Stomach smooth muscle (tissue), 2 donors: ENCODE results near the gene CD47.

ENCODE experiments used
- H3K27ac ChIP-seq: one replicate; pipeline ENCODE4 v1.7.0; 2013; ENCODE audit warnings: mild to moderate bottlenecking, low read length, inconsistent platforms
- H3K27me3 ChIP-seq, 2 donors: one replicate each; pipeline ENCODE4 v1.7.0; 2013; ENCODE audit warnings: low read length in 2 of 2; ENCODE audit not compliant: insufficient read depth in 2 of 2, control insufficient read depth in 1 of 2
- H3K36me3 ChIP-seq, 2 donors: one replicate each; pipeline ENCODE4 v1.7.0; 2013; ENCODE audit warnings: low read length in 2 of 2; ENCODE audit not compliant: control insufficient read depth in 2 of 2, insufficient read depth in 2 of 2
- H3K4me1 ChIP-seq: one replicate; pipeline ENCODE4 v1.7.0; 2013; ENCODE audit warnings: low read length; ENCODE audit not compliant: control insufficient read depth, insufficient read depth
- H3K4me3 ChIP-seq, 2 donors: one replicate each; pipeline ENCODE4 v1.7.0; 2013; ENCODE audit warnings: low read length in 2 of 2
- H3K9ac ChIP-seq, 2 donors: one replicate each; pipeline ENCODE4 v1.7.0; 2013; ENCODE audit warnings: low read length in 2 of 2, mild to moderate bottlenecking in 1 of 2
- H3K9me3 ChIP-seq, 2 donors: one replicate each; pipeline ENCODE4 v1.7.0; 2013; ENCODE audit warnings: low read length in 2 of 2; ENCODE audit not compliant: control insufficient read depth in 2 of 2
- donor health status: healthy.
- donor health status: Pancreatic carcinoma.

CD47 gene

DNA sequence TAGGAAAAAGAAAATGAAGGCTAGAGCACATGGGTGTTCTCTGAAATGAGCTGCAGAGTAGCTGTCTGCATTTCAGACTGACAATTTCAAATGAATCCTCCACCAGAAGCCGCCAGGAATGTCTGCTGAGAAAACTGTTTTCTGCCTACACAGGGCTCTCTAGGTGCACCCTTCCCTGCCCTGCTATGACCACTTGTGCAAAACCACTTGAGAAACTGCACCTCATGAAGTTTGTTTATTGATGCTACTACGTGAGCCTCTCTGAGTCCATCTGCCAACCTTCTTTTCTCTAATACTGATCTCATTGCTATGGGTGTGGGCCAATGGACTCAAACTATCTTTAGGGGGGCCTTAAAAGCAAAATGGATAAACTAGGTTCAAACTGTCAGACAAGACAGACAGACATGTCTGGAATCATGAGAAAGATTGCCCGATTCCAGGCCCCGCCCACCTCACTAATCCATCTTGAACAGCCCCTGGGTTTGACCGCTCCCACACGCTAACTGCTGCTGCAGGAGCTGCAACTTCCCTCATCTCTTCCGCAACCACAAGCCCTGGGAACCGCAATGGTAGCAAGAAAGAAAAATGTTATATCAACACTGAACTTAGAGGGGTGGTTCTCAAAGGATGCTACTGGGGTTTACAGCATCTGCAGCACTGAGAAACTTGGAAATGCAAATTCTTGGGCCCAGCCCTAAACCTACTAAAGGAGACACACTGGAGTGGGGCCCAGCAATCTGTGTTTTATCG is 9.0 kb upstream of the CD47 start:
- Histone ChIP-seq H3K27ac (no peak overlapping the region), H3K27me3 (no peaks in the 10 kb centered on the region), H3K4me3 (no peak overlapping the region), H3K4me1 (no peaks in the 10 kb centered on the region), H3K9me3 (no peaks in the 10 kb centered on the region), H3K36me3 (no peaks in the 10 kb centered on the region), H3K9ac (no peak overlapping the region)

GRCh38 chr3:108099244-108099643 is 8.4 kb upstream of the CD47 start:
- H3K27ac ChIP-seq: no peak overlapping the region
- H3K9me3 ChIP-seq: no peaks in the 10 kb centered on the region
- H3K9ac ChIP-seq: no peak overlapping the region
- H3K4me3 ChIP-seq: no peak overlapping the region
- no peaks in the 10 kb centered on the region for H3K4me1 ChIP-seq
- H3K27me3 ChIP-seq: no peaks in the 10 kb centered on the region
- H3K36me3 ChIP-seq: no peaks in the 10 kb centered on the region

GRCh38 chr3:108098003-108098370 is 7.2 kb upstream of the CD47 start:
- no peak overlapping the region for H3K9ac ChIP-seq
- H3K27ac ChIP-seq: no peak overlapping the region
- H3K36me3 ChIP-seq: no peaks in the 10 kb centered on the region
- H3K27me3 ChIP-seq: no peaks in the 10 kb centered on the region
- no peaks in the 10 kb centered on the region for H3K9me3 ChIP-seq
- no peak overlapping the region for H3K4me3 ChIP-seq
- H3K4me1 ChIP-seq: no peaks in the 10 kb centered on the region

GRCh38 chr3:108097322-108098002 is 6.6 kb upstream of the CD47 start:
- Histone ChIP-seq H3K27ac (no peak overlapping the region), H3K9me3 (no peaks in the 10 kb centered on the region), H3K4me3 (no peak overlapping the region), H3K36me3 (no peaks in the 10 kb centered on the region), H3K4me1 (no peaks in the 10 kb centered on the region), H3K27me3 (no peaks in the 10 kb centered on the region), H3K9ac (no peak overlapping the region)

DNA sequence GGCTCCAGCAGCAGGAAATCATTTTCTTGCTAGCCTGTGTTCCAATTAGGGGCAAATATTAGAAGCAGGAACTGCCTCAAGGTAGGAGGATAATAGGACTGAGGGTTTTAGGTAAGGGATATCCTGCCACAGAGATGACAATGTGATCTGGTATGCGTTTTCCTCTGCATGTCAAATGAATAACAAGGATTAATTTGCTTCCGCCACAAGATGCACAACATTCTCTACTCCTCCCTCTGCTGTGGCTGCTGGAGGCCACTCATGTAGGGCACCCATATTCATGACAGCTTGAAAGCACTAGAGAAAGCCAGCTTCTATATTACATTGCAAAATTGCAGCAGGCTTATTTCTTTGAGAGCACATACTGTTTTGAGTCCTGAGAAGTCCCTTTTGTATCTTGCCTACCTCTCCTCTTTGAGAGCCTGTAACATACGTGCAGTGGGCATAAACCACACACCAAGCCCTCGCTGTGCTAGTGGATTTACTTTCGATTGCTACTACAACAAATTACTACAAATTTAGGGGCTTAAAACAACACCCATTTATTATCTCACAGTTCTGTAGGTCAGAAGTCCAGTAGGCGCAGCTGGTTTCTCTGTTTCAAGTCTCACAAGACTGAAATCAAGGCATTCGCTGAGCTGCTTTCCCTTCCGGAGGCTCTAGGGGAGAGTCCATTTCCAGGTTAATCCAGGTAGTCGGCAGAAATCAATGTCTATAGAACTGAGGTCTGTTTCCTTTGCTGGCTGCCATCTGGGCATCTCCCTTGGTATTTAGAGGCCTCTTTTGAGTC is 5.9 kb upstream of the CD47 start:
- Histone ChIP-seq H3K4me1 (no peaks in the 10 kb centered on the region), H3K4me3 (no peak overlapping the region), H3K9me3 (no peaks in the 10 kb centered on the region), H3K9ac (no peak overlapping the region), H3K36me3 (no peaks in the 10 kb centered on the region), H3K27ac (no peak overlapping the region), H3K27me3 (no peaks in the 10 kb centered on the region)

- no peak overlapping the region for H3K4me3 ChIP-seq
- no peak overlapping the region for H3K27ac ChIP-seq
- H3K9me3 ChIP-seq: no peaks in the 10 kb centered on the region
- no peaks in the 10 kb centered on the region for H3K36me3 ChIP-seq
- no peak overlapping the region for H3K9ac ChIP-seq
- no peaks in the 10 kb centered on the region for H3K27me3 ChIP-seq
- H3K4me1 ChIP-seq: no peaks in the 10 kb centered on the region
Measured at GRCh38 chr3:108093616-108094015, 2.8 kb upstream of the CD47 start.

- H3K4me3 ChIP-seq: no peak overlapping the region
- no peaks in the 10 kb centered on the region for H3K9me3 ChIP-seq
- H3K27me3 ChIP-seq: no peaks in the 10 kb centered on the region
- H3K36me3 ChIP-seq: no peaks in the 10 kb centered on the region
- no peak overlapping the region for H3K27ac ChIP-seq
- H3K9ac ChIP-seq: no peak overlapping the region
- no peaks in the 10 kb centered on the region for H3K4me1 ChIP-seq
Measured at GRCh38 chr3:108093021-108093420, 2.2 kb upstream of the CD47 start.

DNA sequence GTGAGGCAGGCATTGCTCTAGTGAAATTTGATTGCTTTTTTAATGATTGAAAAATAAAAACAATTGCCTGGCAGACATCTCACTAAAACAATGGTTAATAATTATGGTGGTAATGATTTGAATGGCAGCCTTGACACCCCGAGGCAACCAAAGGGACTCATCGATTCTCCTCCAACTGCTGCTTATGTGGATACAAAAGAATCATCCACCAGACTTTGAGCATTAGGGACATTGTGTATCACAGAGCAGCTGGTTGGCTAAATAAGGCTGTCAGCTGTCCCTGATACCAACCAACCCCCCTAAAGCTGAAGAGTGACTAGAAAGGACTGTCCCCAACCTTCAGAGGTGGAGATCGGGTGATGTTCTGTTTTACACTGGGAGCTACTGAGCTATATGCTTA is 1.7 kb upstream of the CD47 start:
- Histone ChIP-seq H3K9ac (no peak overlapping the region), H3K36me3 (no peaks in the 10 kb centered on the region), H3K27ac (no peak overlapping the region), H3K9me3 (no peaks in the 10 kb centered on the region), H3K27me3 (no peaks in the 10 kb centered on the region), H3K4me3 (no peak overlapping the region), H3K4me1 (no peaks in the 10 kb centered on the region)

- Histone ChIP-seq H3K4me1 (no peaks in the 10 kb centered on the region), H3K9ac (peak overlapping the region; percentile 58 to 66), H3K4me3 (peak overlapping the region; percentile 68 to 88)
Measured at GRCh38 chr3:108091498-108092250, 843 bp upstream of the CD47 start.

DNA sequence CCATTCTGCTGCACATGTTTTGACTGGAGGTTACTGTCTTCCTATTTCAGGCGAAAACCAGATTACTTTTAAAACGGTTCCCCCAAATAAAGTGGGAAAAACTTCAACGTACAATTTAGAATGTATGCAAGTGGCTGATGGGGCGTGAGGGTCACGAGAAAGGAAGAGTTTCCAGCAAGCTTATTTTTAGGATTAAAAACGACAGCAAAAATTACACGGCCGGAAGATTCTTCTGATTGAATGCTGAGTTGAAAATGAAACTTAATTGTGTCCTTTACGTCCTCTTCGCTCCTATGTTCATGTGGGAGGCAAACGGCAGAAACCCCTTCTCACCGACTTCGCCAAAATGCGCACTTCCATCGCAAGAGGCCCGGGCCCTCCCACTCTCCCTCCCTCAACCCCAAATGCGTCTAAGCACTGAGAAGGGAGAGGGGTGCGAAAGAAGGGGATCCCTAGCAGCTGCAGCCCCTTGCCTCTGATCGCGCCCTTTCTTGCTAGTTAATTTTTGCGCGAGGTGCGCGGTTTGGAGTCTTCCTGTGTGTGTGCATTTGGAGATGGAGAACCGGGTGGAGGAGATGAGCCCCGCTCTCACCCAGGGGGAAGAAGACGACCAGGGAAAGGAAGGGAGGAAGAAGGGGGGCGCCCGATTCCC is 656 bp downstream of the CD47 start:
- Histone ChIP-seq H3K27me3 (no peaks in the 10 kb centered on the region), H3K4me1 (no peaks in the 10 kb centered on the region), H3K27ac (peak overlapping the region; percentile 56), H3K4me3 (peak overlapping the region; percentile 77 to 88), H3K9ac (peak overlapping the region; percentile 66 to 71), H3K9me3 (no peaks in the 10 kb centered on the region), H3K36me3 (no peaks in the 10 kb centered on the region)

More at GRCh38 chr3:108091498-108092250, 843 bp upstream of the CD47 start:
- H3K27ac ChIP-seq: peak overlapping the region; percentile 38
- no peaks in the 10 kb centered on the region for H3K9me3 ChIP-seq
- H3K36me3 ChIP-seq: no peaks in the 10 kb centered on the region
- no peaks in the 10 kb centered on the region for H3K27me3 ChIP-seq
